WTC11 (cell line): Measurements from ENCODE around the gene MS4A2. TPM values are rescaled to one million over a fixed set of nuclear protein-coding genes. Genes with fewer than 3 reads are reported as not detected.

ENCODE experiments used
- ATAC-seq: fragments of 200-7000 bp; cut with Tn5 transposase; 2 replicates; pipeline ENCODE4 v1.10.0; 2021; ENCODE audit warnings: mild to moderate bottlenecking, moderate library complexity
- CTCF ChIA-PET: fragments of 300-600 bp; sonication (Branson Sonifier 250); formaldehyde crosslinking; loops from one replicate; lab custom pipeline; 2021; ENCODE audit warnings: antibody characterized with exemption; lab: Charles Lee
- POLR2A ChIA-PET: fragments of 350-600 bp; sonication (Branson Sonifier 250); formaldehyde crosslinking; loops from one replicate; lab custom pipeline; 2021; ENCODE audit warnings: antibody characterized with exemption; lab: Charles Lee
- DNase-seq: peaks from one replicate; pipeline ENCODE4 v3.0.0; 2021; ENCODE audit warnings: low spot score
- H3K27ac Mint-ChIP-seq: 2 replicates; pipeline ENCODE4 v1.8.0; 2021; ENCODE audit warnings: mixed read lengths
- H3K27me3 Mint-ChIP-seq: 2 replicates; pipeline ENCODE4 v1.8.0; 2021; ENCODE audit warnings: low read depth, mild to moderate bottlenecking, moderate library complexity, mixed read lengths
- H3K36me3 Mint-ChIP-seq: 2 replicates; pipeline ENCODE4 v1.8.0; 2021; ENCODE audit warnings: mixed read lengths
- H3K4me1 Mint-ChIP-seq: 2 replicates; pipeline ENCODE4 v1.8.0; 2022; ENCODE audit warnings: mixed read lengths
- H3K4me3 Mint-ChIP-seq: 2 replicates; pipeline ENCODE4 v1.8.0; 2021; ENCODE audit warnings: mild to moderate bottlenecking, moderate library complexity, mixed read lengths
- H3K9me3 Mint-ChIP-seq: 2 replicates; pipeline ENCODE4 v1.8.0; 2021; ENCODE audit warnings: mixed read lengths
- AFF4 ChIP-seq: sonication (generic); formaldehyde crosslinking; IDR thresholded peaks from 2 replicates; pipeline ENCODE4 v1.8.1; 2023; ENCODE audit warnings: mild to moderate bottlenecking, missing genetic modification reagents, borderline replicate concordance
- ARID4B ChIP-seq: sonication (generic); formaldehyde crosslinking; IDR thresholded peaks from 2 replicates; pipeline ENCODE4 v1.8.0; 2023; ENCODE audit warnings: missing genetic modification reagents, mild to moderate bottlenecking, borderline replicate concordance
- ATF6 ChIP-seq: sonication (generic); formaldehyde crosslinking; IDR thresholded peaks from 2 replicates; pipeline ENCODE4 v1.8.1; 2023; ENCODE audit warnings: mild to moderate bottlenecking, missing genetic modification reagents
- CTCF ChIP-seq: fragments of 200-600 bp; IDR thresholded peaks from 2 replicates; pipeline ENCODE4 v1.8.0; 2022; ENCODE audit warnings: antibody characterized with exemption
- E2F5 ChIP-seq: sonication (generic); formaldehyde crosslinking; IDR thresholded peaks from 2 replicates; pipeline ENCODE4 v1.8.1; 2022; ENCODE audit warnings: mild to moderate bottlenecking, moderate library complexity, missing genetic modification reagents
- EMX1 ChIP-seq: fragments of 250-450 bp; sonication (Bioruptor Pico); IDR thresholded peaks from 2 replicates; pipeline ENCODE4 v1.8.0; 2021; ENCODE audit warnings: mild to moderate bottlenecking
- ESRRA ChIP-seq: sonication (generic); formaldehyde crosslinking; IDR thresholded peaks from 2 replicates; pipeline ENCODE4 v1.8.1; 2022; ENCODE audit warnings: mild to moderate bottlenecking, missing genetic modification reagents, borderline replicate concordance
- FOXJ3 ChIP-seq: sonication (generic); formaldehyde crosslinking; IDR thresholded peaks from 2 replicates; pipeline ENCODE4 v1.9.0; 2021; ENCODE audit warnings: missing genetic modification reagents, mild to moderate bottlenecking, borderline replicate concordance
- HMGXB4 ChIP-seq: sonication (generic); formaldehyde crosslinking; IDR thresholded peaks from 2 replicates; pipeline ENCODE4 v1.8.1; 2023; ENCODE audit warnings: mild to moderate bottlenecking, moderate library complexity, missing genetic modification reagents
- MXD4 ChIP-seq: fragments of 250-450 bp; sonication (Bioruptor Pico); IDR thresholded peaks from 2 replicates; pipeline ENCODE4 v1.8.0; 2021; ENCODE audit warnings: mild to moderate bottlenecking, moderate library complexity, borderline replicate concordance
- PRRX2 ChIP-seq: fragments of 250-450 bp; sonication (Bioruptor Pico); IDR thresholded peaks from 2 replicates; pipeline ENCODE4 v1.8.0; 2021; ENCODE audit warnings: mild to moderate bottlenecking
- RORB ChIP-seq: fragments of 250-450 bp; sonication (Bioruptor Pico); IDR thresholded peaks from 2 replicates; pipeline ENCODE4 v1.9.0; 2021; ENCODE audit warnings: mild to moderate bottlenecking
- SMAD3 ChIP-seq: sonication (generic); formaldehyde crosslinking; IDR thresholded peaks from 2 replicates; pipeline ENCODE4 v1.8.0; 2022; ENCODE audit warnings: missing genetic modification reagents, mild to moderate bottlenecking, borderline replicate concordance
- SMAD4 ChIP-seq: sonication (generic); formaldehyde crosslinking; IDR thresholded peaks from 2 replicates; pipeline ENCODE4 v1.8.0; 2022; ENCODE audit warnings: mild to moderate bottlenecking, missing genetic modification reagents
- TCF7 ChIP-seq: sonication (generic); formaldehyde crosslinking; IDR thresholded peaks from 2 replicates; pipeline ENCODE4 v1.8.0; 2022; ENCODE audit warnings: mild to moderate bottlenecking, low read depth, missing genetic modification reagents, moderate library complexity
- ZBTB21 ChIP-seq: sonication (generic); formaldehyde crosslinking; IDR thresholded peaks from 2 replicates; pipeline ENCODE4 v1.8.1; 2023; ENCODE audit warnings: mild to moderate bottlenecking, missing genetic modification reagents, borderline replicate concordance
- ZNF281 ChIP-seq: sonication (generic); formaldehyde crosslinking; IDR thresholded peaks from 2 replicates; pipeline ENCODE4 v1.8.0; 2023; ENCODE audit warnings: mild to moderate bottlenecking, missing genetic modification reagents
- ZNF671 ChIP-seq: fragments of 250-450 bp; sonication (Bioruptor Pico); IDR thresholded peaks from 2 replicates; pipeline ENCODE4 v1.8.0; 2021; ENCODE audit warnings: mild to moderate bottlenecking
- ZSCAN18 ChIP-seq: fragments of 250-450 bp; sonication (Bioruptor Pico); IDR thresholded peaks from 2 replicates; pipeline ENCODE4 v2.1.2; 2022; ENCODE audit warnings: mild to moderate bottlenecking, moderate library complexity
- total RNA-seq: library from RNA; stranded (reverse); gene quantifications from 3 replicates; pipeline ENCODE4 v1.2.3, GENCODE V29; 2021

Gene MS4A2
- total RNA-seq, 1 experiment from 2014 or later: not detected

GRCh38 chr11:60133917-60134316 is 45.5 kb downstream of the MS4A2 start:
- H3K9me3 Mint-ChIP-seq: peaks cover 27% of the 10 kb centered on the region
- H3K36me3 Mint-ChIP-seq: peaks cover 17% of the 10 kb centered on the region
- TF ChIP-seq FOXJ3 (CRISPR knock-in tag) (no peak), ZSCAN18 (CRISPR knock-in tag) (no peak), SMAD3 (CRISPR knock-in tag) (no peak), ZNF671 (CRISPR knock-in tag) (no peak), EMX1 (no peak), PRRX2 (CRISPR knock-in tag) (no peak), ZNF281 (CRISPR knock-in tag) (no peak), HMGXB4 (CRISPR knock-in tag) (no peak), ATF6 (CRISPR knock-in tag) (no peak), TCF7 (CRISPR knock-in tag) (no peak), ZBTB21 (CRISPR knock-in tag) (no peak), MXD4 (CRISPR knock-in tag) (no peak), CTCF (no peak), ESRRA (CRISPR knock-in tag) (no peak), SMAD4 (CRISPR knock-in tag) (no peak), RORB (CRISPR knock-in tag) (no peak), E2F5 (CRISPR knock-in tag) (no peak), AFF4 (CRISPR knock-in tag) (no peak), ARID4B (no peak)
- H3K4me3 Mint-ChIP-seq: no peak overlapping the region
- H3K27ac Mint-ChIP-seq: no peak overlapping the region
- ChIA-PET CTCF (no interaction called here), POLR2A (no interaction called here)
- no peak for ATAC-seq
- no peaks in the 10 kb centered on the region for H3K27me3 Mint-ChIP-seq
- DNase-seq: no peak
- H3K4me1 Mint-ChIP-seq: peaks cover 3% of the 10 kb centered on the region; the same call in 1 of the 2 replicates
